Measurements from ENCODE around the gene SEMA7A. TPM values are rescaled to one million over a fixed set of nuclear protein-coding genes. Genes with fewer than 3 reads are reported as not detected.

The SEMA7A gene
- polyA plus RNA-seq, 1 donor from 2014 or later, result 5.0 TPM

DNA sequence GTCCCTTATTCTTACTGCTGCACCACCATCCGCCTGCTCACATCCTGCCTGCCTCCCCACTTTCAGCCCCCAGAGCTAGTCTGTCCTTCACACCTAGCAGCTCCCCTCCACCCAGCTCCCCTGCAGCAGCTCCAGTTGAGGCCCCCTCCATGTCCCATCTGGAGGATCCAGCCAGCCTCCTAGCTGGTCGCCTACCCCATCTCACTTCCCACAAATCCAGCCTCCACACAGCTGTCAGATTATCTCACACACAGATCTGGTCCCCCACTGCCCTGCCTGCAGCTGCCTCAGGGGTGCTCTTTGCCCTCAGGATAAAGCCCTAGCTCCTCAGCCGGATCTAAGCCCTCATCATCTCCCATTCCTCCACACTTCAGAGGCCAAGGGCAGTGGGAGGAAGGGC lies 8.8 kb upstream of the SEMA7A start:
- peaks cover 6% of the 10 kb centered on the region for H3K36me3 Mint-ChIP-seq
- no peaks in the 10 kb centered on the region for H3K9me3 Mint-ChIP-seq
- H3K27me3 Mint-ChIP-seq, result no peaks in the 10 kb centered on the region

GRCh38 chr15:74442063-74442462 lies 8.3 kb upstream of the SEMA7A start:
- H3K36me3 Mint-ChIP-seq, result peaks cover 6% of the 10 kb centered on the region
- no peak overlapping the region for H3K27ac Mint-ChIP-seq
- H3K9me3 Mint-ChIP-seq, result no peaks in the 10 kb centered on the region
- H3K4me3 Mint-ChIP-seq, result no peak overlapping the region
- peaks cover 4 to 7% (median 6%) of the 10 kb centered on the region in 3 donors for H3K4me1 Mint-ChIP-seq
- H3K27me3 Mint-ChIP-seq, result no peaks in the 10 kb centered on the region

More for the DNA sequence above, 8.8 kb upstream of the SEMA7A start:
- Mint-ChIP-seq H3K4me3 (no peak overlapping the region), H3K4me1 (peaks cover 4 to 7% (median 6%) of the 10 kb centered on the region in 3 donors), H3K27ac (no peak overlapping the region)

- H3K9me3 Mint-ChIP-seq, result no peaks in the 10 kb centered on the region
- H3K4me1 Mint-ChIP-seq, result peaks cover 4 to 7% (median 6%) of the 10 kb centered on the region in 3 donors
- H3K27me3 Mint-ChIP-seq, result no peaks in the 10 kb centered on the region
- peaks cover 5% of the 10 kb centered on the region for H3K36me3 Mint-ChIP-seq
- peak overlapping the region in 1 of 3 donors; percentile 43 for H3K27ac Mint-ChIP-seq
- no peak overlapping the region for H3K4me3 Mint-ChIP-seq
Observed at GRCh38 chr15:74441248-74441941, 7.6 kb upstream of the SEMA7A start.

DNA sequence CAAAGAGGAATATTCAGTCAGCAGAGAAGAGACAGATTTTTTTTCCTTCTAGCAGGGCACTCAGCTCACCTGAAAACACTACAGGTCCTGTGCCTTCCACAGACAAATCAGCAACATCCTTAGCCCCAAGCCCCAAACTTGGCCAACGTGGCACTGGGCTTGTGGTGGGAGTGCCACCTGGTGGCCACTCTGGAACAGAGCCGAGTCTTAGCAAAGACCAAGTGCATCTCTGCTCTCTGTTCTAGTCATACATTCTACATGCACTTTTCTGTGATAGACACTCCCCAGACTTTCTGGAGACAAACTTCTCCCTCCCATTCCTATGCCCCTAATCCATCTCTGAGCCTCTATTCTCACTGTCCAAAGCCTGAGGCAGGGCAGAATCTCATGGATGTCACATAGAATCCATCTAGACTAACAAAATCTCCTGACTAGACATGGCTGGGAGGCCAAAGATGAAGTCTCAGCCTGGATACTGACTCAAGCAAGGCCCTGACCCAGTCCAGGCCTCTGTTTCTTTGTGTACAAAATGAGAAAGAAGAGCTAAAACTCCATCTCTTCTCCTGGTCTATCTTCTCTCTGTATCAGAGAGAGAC lies 5.1 kb upstream of the SEMA7A start:
- Mint-ChIP-seq H3K27me3 (no peaks in the 10 kb centered on the region), H3K4me3 (peak overlapping the region in 1 of 4 donors; percentile 36)

DNA sequence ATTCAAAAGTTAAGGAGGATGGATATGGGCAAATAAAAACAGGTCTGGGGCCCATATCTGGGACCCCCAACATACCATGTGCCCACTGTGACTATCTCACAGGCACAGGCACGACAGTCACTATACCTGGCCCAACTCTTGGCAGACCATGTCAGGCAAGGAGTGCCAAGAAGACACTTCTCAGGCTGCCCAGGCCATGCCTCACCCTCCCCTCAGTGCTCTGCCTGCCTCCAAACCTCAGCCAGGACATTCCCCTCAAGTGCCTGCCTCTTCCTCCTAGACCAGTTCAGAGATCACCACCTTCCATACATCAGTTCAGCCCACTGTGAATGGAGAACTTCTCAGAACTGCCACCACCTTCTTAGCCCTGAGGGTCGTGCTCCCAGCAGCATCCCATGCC lies 4.4 kb upstream of the SEMA7A start:
- no peaks in the 10 kb centered on the region for H3K9me3 Mint-ChIP-seq
- H3K36me3 Mint-ChIP-seq, result peaks cover 3% of the 10 kb centered on the region
- H3K4me3 Mint-ChIP-seq, result peak overlapping the region in 1 of 4 donors; percentile 36
- no peaks in the 10 kb centered on the region for H3K27me3 Mint-ChIP-seq
- H3K4me1 Mint-ChIP-seq, result peaks cover 15 to 27% (median 25%) of the 10 kb centered on the region in 3 donors
- peak overlapping the region; percentile 22 to 60 (median 49) for H3K27ac Mint-ChIP-seq

More for the DNA sequence above, 5.1 kb upstream of the SEMA7A start:
- Mint-ChIP-seq H3K36me3 (peaks cover 3% of the 10 kb centered on the region), H3K4me1 (peaks cover 15 to 27% (median 25%) of the 10 kb centered on the region in 3 donors), H3K27ac (peak overlapping the region; percentile 22 to 60 (median 49)), H3K9me3 (no peaks in the 10 kb centered on the region)

DNA sequence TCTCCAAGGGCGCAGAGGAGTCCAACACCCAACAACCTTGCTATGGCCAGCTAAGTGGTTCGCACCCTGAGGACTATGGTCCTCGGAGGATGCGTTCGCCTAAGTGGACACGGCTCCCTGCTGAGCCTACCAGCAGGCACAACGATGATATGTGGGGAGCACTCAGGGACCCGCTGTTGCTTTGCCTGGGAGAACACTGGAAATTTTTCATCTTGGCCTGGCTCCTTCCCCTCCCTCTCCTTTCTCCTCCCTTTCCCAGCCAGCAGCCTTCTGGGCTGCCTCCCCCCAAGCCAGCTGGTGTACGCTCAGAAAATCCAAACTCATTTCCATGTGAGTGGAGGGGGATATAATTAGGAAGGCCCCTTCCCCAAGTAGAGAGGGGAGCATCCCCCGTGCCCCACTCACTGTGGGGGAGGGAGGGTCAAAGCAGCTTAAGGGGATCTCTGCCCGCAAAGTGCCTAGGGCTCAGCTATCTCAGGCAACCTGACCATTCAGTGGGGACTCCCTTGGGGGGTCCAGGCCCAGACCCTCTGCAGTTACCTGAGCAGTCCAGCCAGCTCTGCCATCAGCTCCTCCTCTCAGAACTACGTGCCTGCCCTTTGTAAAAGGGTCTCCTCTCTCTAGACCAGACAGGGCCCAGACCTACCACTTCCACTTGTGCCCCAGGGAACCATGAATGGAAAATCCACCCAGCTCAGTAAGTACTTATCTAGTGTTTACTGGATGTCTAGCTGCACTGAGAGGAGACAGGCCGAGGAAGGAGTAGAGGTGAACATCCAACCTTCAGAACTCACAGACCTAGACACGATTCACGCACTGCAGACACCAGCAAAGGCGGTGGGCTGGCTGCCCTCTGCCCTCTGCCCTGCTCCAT lies 742 bp upstream of the SEMA7A start:
- no peaks in the 10 kb centered on the region for H3K27me3 Mint-ChIP-seq
- peak overlapping the region; percentile 81 to 92 (median 84) for H3K4me3 Mint-ChIP-seq
- no peaks in the 10 kb centered on the region for H3K36me3 Mint-ChIP-seq
- H3K9me3 Mint-ChIP-seq, result no peaks in the 10 kb centered on the region
- peaks cover 40 to 54% (median 48%) of the 10 kb centered on the region in 3 donors for H3K4me1 Mint-ChIP-seq
- H3K27ac Mint-ChIP-seq, result peak overlapping the region; percentile 83 to 96 (median 93)

DNA sequence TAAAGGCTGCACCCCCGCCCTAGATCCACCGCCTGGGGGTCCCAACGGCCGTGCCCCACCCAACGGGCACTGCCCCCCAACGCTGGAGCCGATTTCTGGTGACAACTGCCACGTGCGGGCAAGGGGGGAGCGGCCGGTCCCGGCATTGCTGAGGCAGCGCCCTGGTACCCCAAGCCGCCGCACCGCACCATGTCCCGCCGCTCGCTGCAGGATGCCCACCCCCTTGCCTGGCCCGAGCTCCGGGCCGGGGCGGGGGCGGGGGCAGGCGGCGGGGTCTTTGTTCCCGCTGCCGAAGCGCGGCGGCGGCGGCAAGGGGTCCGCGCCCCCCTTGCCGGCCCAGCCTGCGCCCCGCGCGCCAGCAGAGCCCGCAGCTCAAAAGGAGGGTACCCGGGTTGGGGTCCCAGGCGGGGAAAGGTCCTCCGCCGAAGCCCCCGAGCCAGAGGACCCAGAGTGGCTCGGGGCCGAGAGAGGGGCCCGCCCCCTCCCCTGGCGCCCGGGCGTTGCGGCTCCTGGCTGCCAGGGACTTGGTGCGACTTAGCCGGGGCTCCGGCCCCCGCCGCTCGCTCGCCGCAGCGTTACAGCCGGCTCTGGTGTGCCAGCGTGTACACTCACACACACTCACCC lies 678 bp downstream of the SEMA7A start:
- H3K27ac Mint-ChIP-seq, result peak overlapping the region; percentile 75 to 92 (median 92)

GRCh38 chr15:74432271-74432967 lies 1.3 kb downstream of the SEMA7A start:
- Mint-ChIP-seq H3K9me3 (no peaks in the 10 kb centered on the region), H3K27me3 (peaks cover 1% of the 10 kb centered on the region), H3K4me1 (peaks cover 54 to 64% (median 54%) of the 10 kb centered on the region in 3 donors), H3K4me3 (peak overlapping the region; percentile 85 to 98 (median 91)), H3K27ac (peak overlapping the region; percentile 75 to 92 (median 92)), H3K36me3 (no peaks in the 10 kb centered on the region)

More for the DNA sequence above, 678 bp downstream of the SEMA7A start:
- H3K4me1 Mint-ChIP-seq, result peaks cover 49 to 59% (median 49%) of the 10 kb centered on the region in 3 donors
- H3K9me3 Mint-ChIP-seq, result no peaks in the 10 kb centered on the region
- H3K4me3 Mint-ChIP-seq, result peak overlapping the region; percentile 85 to 98 (median 91)
- H3K36me3 Mint-ChIP-seq, result no peaks in the 10 kb centered on the region
- peaks cover 1% of the 10 kb centered on the region for H3K27me3 Mint-ChIP-seq

- no peaks in the 10 kb centered on the region for H3K9me3 Mint-ChIP-seq
- H3K4me3 Mint-ChIP-seq, result peak overlapping the region; percentile 85 to 98 (median 91)
- peaks cover 55 to 69% (median 59%) of the 10 kb centered on the region in 3 donors for H3K4me1 Mint-ChIP-seq
- peak overlapping the region in 2 of 3 donors; percentile 75 to 92 for H3K27ac Mint-ChIP-seq
- no peaks in the 10 kb centered on the region for H3K36me3 Mint-ChIP-seq
- peaks cover 1% of the 10 kb centered on the region for H3K27me3 Mint-ChIP-seq
Observed at GRCh38 chr15:74431645-74432044, 2.1 kb downstream of the SEMA7A start.

- H3K27me3 Mint-ChIP-seq, result peaks cover 1% of the 10 kb centered on the region
- H3K4me3 Mint-ChIP-seq, result peak overlapping the region; percentile 85 to 98 (median 91)
- peak overlapping the region; percentile 75 to 92 (median 85) for H3K27ac Mint-ChIP-seq
- no peaks in the 10 kb centered on the region for H3K36me3 Mint-ChIP-seq
- peaks cover 59 to 74% (median 64%) of the 10 kb centered on the region in 3 donors for H3K4me1 Mint-ChIP-seq
- H3K9me3 Mint-ChIP-seq, result peaks cover 0 to 2% (median 0%) of the 10 kb centered on the region in 3 donors
Observed at GRCh38 chr15:74431116-74431515, 2.6 kb downstream of the SEMA7A start.

DNA sequence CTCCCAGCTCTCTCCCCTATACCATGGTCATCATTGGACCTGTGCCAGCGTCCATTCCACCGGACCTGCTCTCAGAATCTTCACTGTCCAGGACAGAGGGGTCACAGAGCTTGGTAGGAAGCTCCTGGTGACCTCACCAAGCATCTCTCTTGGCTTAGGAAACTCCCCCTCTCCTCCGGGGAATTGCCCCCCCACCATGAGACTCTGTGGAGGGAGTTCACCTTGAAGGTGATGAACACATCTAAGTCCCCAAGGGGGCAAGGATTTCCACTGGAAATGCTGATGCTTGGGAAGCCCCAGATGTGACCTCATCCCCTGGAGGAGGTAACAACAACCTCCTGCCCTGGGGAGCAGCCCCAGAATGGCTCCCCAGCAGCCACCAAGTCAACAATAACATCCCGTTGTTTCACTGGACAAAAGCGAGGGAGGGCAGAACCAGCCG lies 3.2 kb downstream of the SEMA7A start:
- peaks cover 0 to 2% (median 0%) of the 10 kb centered on the region in 3 donors for H3K9me3 Mint-ChIP-seq
- H3K27ac Mint-ChIP-seq, result peak overlapping the region; percentile 75 to 92 (median 85)
- peak overlapping the region; percentile 85 to 98 (median 91) for H3K4me3 Mint-ChIP-seq
- H3K27me3 Mint-ChIP-seq, result peaks cover 1% of the 10 kb centered on the region
- peaks cover 58 to 76% (median 66%) of the 10 kb centered on the region in 3 donors for H3K4me1 Mint-ChIP-seq
- no peaks in the 10 kb centered on the region for H3K36me3 Mint-ChIP-seq

- Mint-ChIP-seq H3K4me3 (peak overlapping the region; percentile 85 to 98 (median 91)), H3K4me1 (peaks cover 55 to 76% (median 73%) of the 10 kb centered on the region in 3 donors)
Observed at GRCh38 chr15:74429781-74430400, 3.9 kb downstream of the SEMA7A start.

More at GRCh38 chr15:74429781-74430400, 3.9 kb downstream of the SEMA7A start:
- Mint-ChIP-seq H3K9me3 (peaks cover 0 to 2% (median 0%) of the 10 kb centered on the region in 3 donors), H3K27me3 (peaks cover 1% of the 10 kb centered on the region), H3K36me3 (no peaks in the 10 kb centered on the region), H3K27ac (peak overlapping the region; percentile 75 to 92 (median 85))

Measured in IgD-negative memory B cell (primary cell).